CD14-positive monocyte (primary cell): ENCODE data around the gene ABTB2. TPM values are rescaled to one million over a fixed set of nuclear protein-coding genes. Genes with fewer than 3 reads are reported as not detected.

Experiments
- DNase-seq, 3 donors: peaks; one replicate each; pipeline ENCODE4 v3.0.0-alpha.2; 2011 to 2022
- H2AFZ ChIP-seq: 2 replicates; pipeline ENCODE4 v1.6.0; 2012; ENCODE audit warnings: mild to moderate bottlenecking, low read depth, low read length, inconsistent platforms; ENCODE audit not compliant: insufficient read depth, poor library complexity, severe bottlenecking
- H3K27ac ChIP-seq, 2 donors: 1 replicate in 1 of 2; 2 replicates in 1 of 2; pipeline ENCODE4 v1.5.1; 2012 to 2013; ENCODE audit warnings: low read length in 2 of 2, control low read depth in 1 of 2, inconsistent platforms in 1 of 2, low read depth in 1 of 2, mild to moderate bottlenecking in 1 of 2
- H3K27me3 ChIP-seq, 2 donors: one replicate each; pipeline versions ENCODE4 v1.6.0 to v1.6.1; 2011 to 2013; ENCODE audit warnings: low read length in 2 of 2; ENCODE audit not compliant: control insufficient read depth in 2 of 2, insufficient read depth in 2 of 2
- H3K36me3 ChIP-seq, 2 donors: replicated peaks in 1 of 2; 1 replicate in 1 of 2; 2 replicates in 1 of 2; pipeline versions ENCODE4 v1.5.1 to v1.6.1; 2012 to 2013; ENCODE audit warnings: low read length in 2 of 2, control low read depth in 1 of 2, inconsistent platforms in 1 of 2, mild to moderate bottlenecking in 1 of 2; ENCODE audit not compliant: insufficient read depth in 2 of 2, control insufficient read depth in 1 of 2
- H3K4me1 ChIP-seq, 2 donors: 1 replicate in 1 of 2; 2 replicates in 1 of 2; pipeline versions ENCODE4 v1.5.1 to v1.6.1; 2012 to 2013; ENCODE audit warnings: low read length in 2 of 2, control low read depth in 1 of 2, inconsistent platforms in 1 of 2, mild to moderate bottlenecking in 1 of 2, moderate library complexity in 1 of 2; ENCODE audit not compliant: insufficient read depth in 2 of 2, control insufficient read depth in 1 of 2
- H3K4me2 ChIP-seq: replicated peaks from 2 replicates; pipeline ENCODE3; 2012; ENCODE audit warnings: low read length, moderate library complexity, mild to moderate bottlenecking; ENCODE audit not compliant: poor library complexity, severe bottlenecking; ENCODE audit errors: extremely low read depth
- H3K4me3 ChIP-seq, 3 experiments: fragments of 200-600 bp in 1 of 3; sonication (generic) in 1 of 3; replicated peaks in 1 of 3; 1 replicate in 2 of 3; 2 replicates in 1 of 3; pipeline ENCODE4 v1.5.1; 2011 to 2013; ENCODE audit warnings: low read length in 3 of 3, mild to moderate bottlenecking in 3 of 3, control low read depth in 2 of 3, low read depth in 2 of 3, inconsistent platforms in 1 of 3, moderate library complexity in 1 of 3
- H3K79me2 ChIP-seq: 2 replicates; pipeline ENCODE4 v1.6.0; 2012; ENCODE audit warnings: mild to moderate bottlenecking, control low read depth, inconsistent platforms, low read length, moderate library complexity; ENCODE audit not compliant: insufficient read depth
- H3K9ac ChIP-seq: 2 replicates; pipeline ENCODE4 v1.6.0; 2017; ENCODE audit warnings: low read length, mild to moderate bottlenecking; ENCODE audit not compliant: insufficient read depth, poor library complexity, severe bottlenecking
- H3K9me3 ChIP-seq, 2 donors: replicated peaks in 1 of 2; 1 replicate in 1 of 2; 2 replicates in 1 of 2; pipeline versions ENCODE4 v1.5.1 to v1.6.1; 2012 to 2013; ENCODE audit warnings: low read length in 2 of 2, control low read depth in 1 of 2; ENCODE audit not compliant: control insufficient read depth in 1 of 2, insufficient read depth in 1 of 2
- H4K20me1 ChIP-seq: 2 replicates; pipeline ENCODE4 v1.6.0; 2012; ENCODE audit warnings: mild to moderate bottlenecking, low read length, control low read depth, moderate library complexity; ENCODE audit not compliant: insufficient read depth
- H3K27ac Mint-ChIP-seq, 7 donors: one replicate each; pipeline ENCODE4 v1.8.0; 2020; ENCODE audit warnings: mild to moderate bottlenecking in 7 of 7, mixed read lengths in 7 of 7, moderate library complexity in 6 of 7, inconsistent platforms in 2 of 7
- H3K27me3 Mint-ChIP-seq, 3 donors: one replicate each; pipeline ENCODE4 v1.8.0; 2021 to 2022; ENCODE audit warnings: low read depth in 3 of 3, mild to moderate bottlenecking in 3 of 3, mixed read lengths in 3 of 3, moderate library complexity in 3 of 3, inconsistent platforms in 1 of 3
- H3K36me3 Mint-ChIP-seq, 2 donors: one replicate each; pipeline ENCODE4 v1.8.0; 2020; ENCODE audit warnings: mixed read lengths in 2 of 2, inconsistent platforms in 1 of 2, mild to moderate bottlenecking in 1 of 2
- H3K4me1 Mint-ChIP-seq: one replicate; pipeline ENCODE4 v1.8.0; 2020; ENCODE audit warnings: mild to moderate bottlenecking, mixed read lengths
- H3K4me3 Mint-ChIP-seq, 2 donors: one replicate each; pipeline ENCODE4 v1.8.0; 2020; ENCODE audit warnings: mild to moderate bottlenecking in 2 of 2, mixed read lengths in 2 of 2, moderate library complexity in 1 of 2
- H3K9me3 Mint-ChIP-seq, 7 donors: one replicate each; pipeline ENCODE4 v1.8.0; 2020 to 2022; ENCODE audit warnings: mixed read lengths in 7 of 7, mild to moderate bottlenecking in 6 of 7, moderate library complexity in 6 of 7, inconsistent platforms in 2 of 7
- CTCF ChIP-seq: fragments of 200-600 bp; IDR thresholded peaks from one replicate; pipeline ENCODE4 v1.8.0; 2022; ENCODE audit warnings: antibody characterized with exemption, mild to moderate bottlenecking
- WGBS: methylation state at CpG from one replicate; pipeline ENCODE4 v1.1.5; 2013; ENCODE audit warnings: missing lambda C conversion rate; ENCODE audit not compliant: insufficient coverage; 5-methylcytosine and 5-hydroxymethylcytosine counted together
- intact Hi-C, 2 donors: fragments of 100-400 bp; cut with micrococcal nuclease; formaldehyde crosslinking; loops; one replicate each; pipeline versions ENCODE4 v1.15.0 to v1.15.1; 2023
- polyA plus RNA-seq, 3 donors: library from polyadenylated mRNA; depleted of rRNA in 1 of 3; unstranded in 2 of 3; stranded (reverse) in 1 of 3; fragments of 300-500 nt in 2 of 3; fragments of >200 nt in 1 of 3; fragmentation: Illumina TruSeq in 2 of 3; gene quantifications; 1 replicate in 2 of 3; 2 replicates in 1 of 3; pipeline ENCODE4 v1.2.3, GENCODE V29; 2012 to 2021

The ABTB2 gene
- polyA plus RNA-seq, 3 donors, result 0.25 to 1.7 (median 0.26) TPM

GRCh38 chr11:34209809-34210208 lies 148.0 kb downstream of the ABTB2 start:
- DNase-seq, result no peak
- no peaks in the 10 kb centered on the region for H3K27me3 ChIP-seq
- no peaks in the 10 kb centered on the region for H4K20me1 ChIP-seq
- H3K27me3 Mint-ChIP-seq, result no peaks in the 10 kb centered on the region
- WGBS, result 100% methylated on average over 2 of the region's 5 CpGs
- no peak overlapping the region for H3K4me3 ChIP-seq
- H3K36me3 ChIP-seq, result no peaks in the 10 kb centered on the region
- H3K27ac ChIP-seq, result no peak overlapping the region
- peaks cover 33 to 35% of the 10 kb centered on the region in 2 donors for H3K4me1 ChIP-seq
- no peaks in the 10 kb centered on the region for H3K79me2 ChIP-seq
- H2AFZ ChIP-seq, result no peak overlapping the region
- H3K36me3 Mint-ChIP-seq, result no peaks in the 10 kb centered on the region
- H3K9me3 ChIP-seq, result no peaks in the 10 kb centered on the region
- no peak overlapping the region for H3K4me2 ChIP-seq
- intact Hi-C loops, result no loop called here
- H3K4me3 Mint-ChIP-seq, result no peak overlapping the region
- no peak for TF ChIP-seq CTCF
- H3K9ac ChIP-seq, result no peak overlapping the region
- no peak overlapping the region for H3K27ac Mint-ChIP-seq
- H3K9me3 Mint-ChIP-seq, result no peaks in the 10 kb centered on the region
- peaks cover 38% of the 10 kb centered on the region for H3K4me1 Mint-ChIP-seq

GRCh38 chr11:34208266-34209135 lies 149.3 kb downstream of the ABTB2 start:
- peak overlapping the region in 1 of 2 donors; percentile 33 for H3K4me3 Mint-ChIP-seq
- intact Hi-C loops, result no loop called here
- Histone ChIP-seq H3K9me3 (no peaks in the 10 kb centered on the region), H3K27ac (peak overlapping the region; percentile 34 to 81), H3K27me3 (no peaks in the 10 kb centered on the region), H3K4me2 (peak overlapping the region; percentile 51), H3K79me2 (no peaks in the 10 kb centered on the region), H3K36me3 (no peaks in the 10 kb centered on the region), H4K20me1 (no peaks in the 10 kb centered on the region), H3K4me1 (peaks cover 37 to 40% of the 10 kb centered on the region in 2 donors), H2AFZ (peak overlapping the region; percentile 52), H3K9ac (peak overlapping the region; percentile 23), H3K4me3 (peak overlapping the region in 1 of 3 experiments; percentile 37)
- peaks cover 43% of the 10 kb centered on the region for H3K4me1 Mint-ChIP-seq
- H3K27ac Mint-ChIP-seq, result peak overlapping the region; percentile 55 to 86 (median 83)
- no peaks in the 10 kb centered on the region for H3K27me3 Mint-ChIP-seq
- no peaks in the 10 kb centered on the region for H3K9me3 Mint-ChIP-seq
- peaks cover 0 to 3% of the 10 kb centered on the region in 2 donors for H3K36me3 Mint-ChIP-seq
- 27% methylated on average over 5 of the region's 11 CpGs for WGBS
- DNase-seq, result peak; percentile 88 to 95 (median 90)
- TF ChIP-seq CTCF, result no peak
